ENCODE measurements around the gene FIGN. TPM values are rescaled to one million over a fixed set of nuclear protein-coding genes. Genes with fewer than 3 reads are reported as not detected.

FIGN gene
- total and polyA plus RNA-seq, 2 of the 4 experiments (the other 2 are of a cell fraction) = 0.77 to 0.90 TPM

DNA sequence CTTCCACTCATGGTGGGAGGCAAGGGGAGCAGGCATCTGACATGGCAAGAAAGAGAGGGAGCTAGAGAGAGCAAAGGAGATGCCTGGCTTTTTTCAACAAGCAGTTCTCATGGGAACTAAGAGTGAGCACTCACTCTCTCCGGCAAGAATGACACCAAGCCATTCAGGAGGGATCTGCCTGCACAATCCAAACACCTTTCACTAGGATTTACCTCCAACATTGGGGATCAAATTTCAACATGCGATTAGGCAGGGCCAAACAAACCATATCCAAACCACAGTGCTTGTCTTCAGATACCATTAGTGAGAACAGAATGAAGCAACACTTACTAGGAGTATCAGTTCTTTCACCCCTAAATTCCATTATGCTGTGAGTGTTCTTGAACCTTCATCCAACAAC, 77.3 kb downstream of the FIGN start:
- Histone ChIP-seq H3K9me3 (ENCODE audit: control insufficient read depth, insufficient read depth, low read length) (no peaks in the 10 kb centered on the region), H4K91ac (ENCODE audit: insufficient read depth, low read depth, low read length) (no peak overlapping the region), H3K23ac (ENCODE audit: low read depth, low read length) (no peak overlapping the region), H3K14ac (replicated peaks; ENCODE audit: low read depth, low read length) (no peak overlapping the region), H4K20me1 (ENCODE audit: insufficient read depth, low read length) (no peaks in the 10 kb centered on the region), H4K5ac (ENCODE audit: low read depth, low read length) (no peak overlapping the region), H2BK120ac (ENCODE audit: low read depth, low read length) (no peak overlapping the region; the same call in 1 of the 2 replicates), H3K9me1 (ENCODE audit: insufficient read depth, low read length) (no peaks in the 10 kb centered on the region), H2AFZ (replicated peaks; ENCODE audit: low read length, poor library complexity) (no peak overlapping the region), H3K4me2 (ENCODE audit: low read depth, low read length) (no peak overlapping the region), H3K4me1 (ENCODE audit: control insufficient read depth, insufficient read depth, low read length) (peaks cover 3% of the 10 kb centered on the region), H2BK20ac (ENCODE audit: low read depth, low read length) (no peak overlapping the region), H2BK5ac (ENCODE audit: low read depth, low read length, poor library complexity, severe bottlenecking) (no peak overlapping the region), H2AK5ac (ENCODE audit: low read depth, low read length) (peak overlapping the region; percentile 43; the same call in 1 of the 2 replicates), H3K36me3 (ENCODE audit: control insufficient read depth, insufficient read depth, low read length) (no peaks in the 10 kb centered on the region), H3K27ac (ENCODE audit: insufficient read depth, low read length) (no peak overlapping the region), H3K9ac (ENCODE audit: low read depth, low read length) (no peak overlapping the region), H4K8ac (ENCODE audit: low read depth in 2 of 2, low read length in 2 of 2) (no peak overlapping the region), H2AK9ac (replicated peaks; ENCODE audit: low read depth, low read length, poor library complexity) (no peak overlapping the region), H3K4ac (ENCODE audit: low read depth, low read length) (no peak overlapping the region), H3K18ac (ENCODE audit: low read depth, low read length) (no peak overlapping the region), H3K79me1 (ENCODE audit: low read depth in 1 of 2, low read length in 2 of 2) (no peaks in the 10 kb centered on the region), H3K27me3 (ENCODE audit: control insufficient read depth, insufficient read depth, low read length) (no peaks in the 10 kb centered on the region), H2BK15ac (ENCODE audit: low read depth, low read length) (no peak overlapping the region), H3K56ac (ENCODE audit: extremely low read depth, insufficient read depth, low read length) (no peak overlapping the region), H3K4me3 (ENCODE audit: insufficient read depth, low read depth, low read length) (no peak overlapping the region)
- CTCF ChIA-PET = no interaction called here
- in situ Hi-C loops (cut with MboI; ENCODE audit: low sequenced_read_pairs) = no loop called here
- intact Hi-C loops (cut with micrococcal nuclease) = no loop called here
- POLR2A ChIA-PET (ENCODE audit: unreplicated experiment) = no interaction called here
- WGBS, 2 experiments (ENCODE audit: extremely low coverage in 2 of 2, insufficient read length in 1 of 2) = 40% methylated on average over 1 of the region's 2 CpGs; no CpG with 5 or more reads in 1 of the 2 experiments
- no peak for DNase-seq
- no TSS peak for BruUV-seq (replicated peaks)
- no peak for ATAC-seq (ENCODE audit: low read depth)
- TF ChIP-seq NFE2L2 (IDR thresholded peaks at IDR 0.05; ENCODE audit: low read depth, low read length) = no peak
- TF ChIP-seq CEBPB (IDR thresholded peaks at IDR 0.05; ENCODE audit: low read depth, low read length) = no peak
- no peak for TF ChIP-seq FOS (IDR thresholded peaks at IDR 0.05; ENCODE audit: low read depth, low read length)
- no peak for TF ChIP-seq POLR2A (IDR thresholded peaks at IDR 0.05; ENCODE audit: low read depth, low read length)
- dilution Hi-C loops (cut with HindIII; ENCODE audit: low sequenced_read_pairs, unreplicated experiment) = no loop called here

Measured in IMR-90 (cell line).